Skin epidermis (tissue), 12 donors: ENCODE data around the gene TH.

Experiments
- H3K27ac ChIP-seq, 21 experiments: fragments of 200-600 bp; sonication (generic) in 11 of 21; one replicate each; pipeline ENCODE4 v1.5.0; 2020; ENCODE audit warnings: mild to moderate bottlenecking in 3 of 21, inconsistent platforms in 2 of 21, moderate library complexity in 2 of 21
- H3K4me3 ChIP-seq, 7 experiments: fragments of 200-600 bp; sonication (generic) in 2 of 7; one replicate each; pipeline ENCODE4 v1.5.0; 2020; ENCODE audit warnings: inconsistent platforms in 2 of 7, mild to moderate bottlenecking in 2 of 7, moderate library complexity in 1 of 7

The TH gene

GRCh38 chr11:2164861-2165555 is 6.6 kb downstream of the TH start:
- Histone ChIP-seq H3K27ac (no peak overlapping the region), H3K4me3 (no peak overlapping the region)

DNA sequence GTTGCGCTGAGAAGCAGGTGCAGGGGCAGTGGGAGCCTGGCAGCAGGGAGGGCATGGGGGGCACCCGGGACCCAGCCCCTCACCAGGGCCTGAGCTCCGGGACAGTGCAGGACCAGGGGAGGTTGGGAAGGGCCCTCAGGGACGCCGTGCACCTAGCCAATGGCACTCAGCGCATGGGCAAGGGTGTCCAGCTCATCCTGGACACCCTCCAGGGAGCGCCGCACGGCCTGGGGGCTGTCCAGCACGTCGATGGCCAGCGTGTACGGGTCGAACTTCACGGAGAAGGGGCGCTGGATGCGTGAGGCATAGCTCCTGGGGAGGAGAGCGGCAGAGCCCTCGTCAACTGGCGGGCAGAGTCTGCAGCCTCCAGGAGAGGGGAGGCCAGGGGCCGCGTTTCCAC is 7.5 kb downstream of the TH start:
- H3K4me3 ChIP-seq: no peak overlapping the region
- no peak overlapping the region for H3K27ac ChIP-seq

GRCh38 chr11:2163428-2163978 is 8.1 kb downstream of the TH start:
- no peak overlapping the region for H3K4me3 ChIP-seq
- no peak overlapping the region for H3K27ac ChIP-seq

DNA sequence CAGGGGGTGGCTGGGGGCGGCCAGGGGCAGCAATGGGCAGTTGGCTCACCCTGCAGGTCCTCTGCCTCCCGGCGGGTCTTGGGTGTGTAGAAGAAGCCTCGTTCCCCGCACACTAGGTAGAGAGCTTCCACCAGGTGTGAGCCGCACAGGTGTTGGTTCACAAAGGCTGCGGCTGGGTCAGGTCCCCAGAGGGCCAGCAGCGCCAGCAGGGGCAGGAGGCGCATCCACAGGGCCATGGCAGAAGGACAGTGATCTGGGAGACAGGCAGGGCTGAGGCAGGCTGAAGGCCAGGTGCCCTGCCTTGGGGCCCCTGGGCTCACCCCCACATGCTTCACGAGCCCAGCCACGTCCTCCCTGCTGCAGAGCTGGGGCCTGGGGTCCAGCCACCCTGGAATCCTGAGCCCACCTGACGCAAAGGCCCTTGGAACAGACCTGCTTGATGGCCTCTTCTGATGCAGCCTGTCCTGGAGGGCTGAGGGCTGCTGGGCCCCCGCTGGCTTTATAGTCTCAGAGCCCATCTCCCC is 10.8 kb downstream of the TH start, which contains the start of gene INS:
Gene INS, minus strand, starts transcription at position 474 of the 524 bp plus-strand sequence. Its CDS starts 238 bp downstream, at position 236.
- Histone ChIP-seq H3K4me3 (no peak within 1 kb of the TSS), H3K27ac (no peak within 1 kb of the TSS)

DNA sequence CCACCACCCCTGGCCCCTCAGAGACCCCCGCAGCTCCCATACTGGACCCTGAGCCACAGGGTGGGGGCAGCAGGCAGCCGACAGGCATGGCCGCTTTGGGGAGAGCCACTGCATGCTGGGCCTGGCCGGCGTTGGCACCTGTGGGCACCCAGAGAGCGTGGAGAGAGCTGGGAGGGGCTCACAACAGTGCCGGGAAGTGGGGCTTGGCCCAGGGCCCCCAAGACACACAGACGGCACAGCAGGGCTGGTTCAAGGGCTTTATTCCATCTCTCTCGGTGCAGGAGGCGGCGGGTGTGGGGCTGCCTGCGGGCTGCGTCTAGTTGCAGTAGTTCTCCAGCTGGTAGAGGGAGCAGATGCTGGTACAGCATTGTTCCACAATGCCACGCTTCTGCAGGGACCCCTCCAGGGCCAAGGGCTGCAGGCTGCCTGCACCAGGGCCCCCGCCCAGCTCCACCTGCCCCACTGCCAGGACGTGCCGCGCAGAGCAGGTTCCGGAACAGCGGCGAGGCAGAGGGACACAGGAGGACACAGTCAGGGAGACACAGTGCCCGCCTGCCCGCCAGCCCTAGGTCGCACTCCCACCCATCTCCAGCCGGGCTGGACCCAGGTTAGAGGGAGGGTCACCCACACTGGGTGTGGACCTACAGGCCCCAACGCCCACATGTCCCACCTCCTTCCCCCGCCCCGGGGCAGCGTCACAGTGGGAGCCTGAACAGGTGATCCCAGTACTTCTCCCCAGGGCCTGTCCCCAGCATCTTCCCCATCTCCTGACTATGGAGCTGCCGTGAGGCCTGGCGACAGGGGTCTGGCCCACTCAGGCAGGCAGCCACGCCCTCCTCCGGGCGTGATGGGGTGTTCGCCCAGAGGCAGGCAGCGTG is 11.8 kb downstream of the TH start:
- Histone ChIP-seq H3K27ac (no peak overlapping the region), H3K4me3 (no peak overlapping the region)

- no peak overlapping the region for H3K27ac ChIP-seq
- no peak overlapping the region for H3K4me3 ChIP-seq
These were observed 12.6 kb downstream of the TH start for GRCh38 chr11:2158966-2159365.

GRCh38 chr11:2158296-2158737 is 13.3 kb downstream of the TH start:
- no peak overlapping the region for H3K4me3 ChIP-seq
- H3K27ac ChIP-seq: no peak overlapping the region

DNA sequence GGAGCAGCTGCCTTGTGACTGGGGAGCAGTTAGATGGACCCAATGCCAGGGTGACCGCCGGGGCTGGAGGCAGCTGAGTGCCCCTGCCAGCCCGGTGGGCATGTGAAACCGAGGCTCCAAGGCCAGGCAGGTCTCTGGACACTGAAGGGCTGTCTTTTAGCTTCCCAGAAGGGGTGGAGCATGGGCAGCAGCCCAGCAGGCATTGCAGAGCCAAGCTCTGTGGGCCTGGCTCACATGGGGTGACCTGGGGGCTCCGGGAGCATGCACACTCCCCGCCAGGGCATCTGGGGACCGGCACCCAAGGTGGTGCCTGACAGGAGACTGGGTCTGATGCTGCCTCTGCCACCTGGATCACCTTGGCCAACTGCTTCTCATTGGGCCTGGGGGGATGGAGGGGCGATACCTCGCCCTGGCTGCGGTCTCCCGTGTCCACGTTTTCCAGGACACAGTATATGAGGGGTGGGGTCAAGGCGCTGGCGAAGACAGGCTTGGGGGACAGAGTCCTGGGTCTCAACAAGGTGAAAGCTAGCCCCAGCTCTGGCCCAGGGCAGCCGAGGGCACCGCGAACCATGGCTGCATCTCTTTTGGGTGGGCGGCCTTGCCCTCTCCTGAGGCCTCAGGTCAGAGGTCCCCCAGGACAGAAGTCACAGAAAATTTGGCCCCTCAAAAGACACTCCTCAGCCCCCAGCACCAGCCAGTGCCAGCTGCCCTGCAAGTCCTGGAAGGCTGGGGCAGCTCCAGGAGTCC is 14.1 kb downstream of the TH start:
- Histone ChIP-seq H3K27ac (no peak overlapping the region), H3K4me3 (no peak overlapping the region)

GRCh38 chr11:2156416-2157182 is 15.0 kb downstream of the TH start:
- no peak overlapping the region for H3K27ac ChIP-seq
- no peak overlapping the region for H3K4me3 ChIP-seq

DNA sequence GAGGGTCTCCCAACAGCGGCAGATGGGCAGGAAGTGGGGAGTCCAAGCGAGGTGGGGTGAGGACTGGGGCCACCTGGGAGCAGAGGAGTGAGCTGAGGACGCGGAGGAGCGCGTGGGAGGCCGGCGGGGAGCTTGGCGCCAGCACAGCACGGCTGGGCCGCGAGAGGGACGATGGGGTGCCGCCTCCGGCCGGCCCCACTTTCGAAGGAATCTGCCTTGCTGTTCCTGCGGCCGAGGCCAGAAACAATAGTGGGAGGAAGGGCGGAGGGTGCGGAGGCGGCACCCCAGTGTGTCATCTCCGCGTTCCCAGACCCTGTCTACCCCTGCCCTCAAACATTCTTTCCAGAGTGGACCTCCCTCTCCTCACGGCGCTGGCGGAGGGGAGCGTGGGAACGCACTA is 16.1 kb downstream of the TH start:
- Histone ChIP-seq H3K4me3 (no peak overlapping the region), H3K27ac (no peak overlapping the region)

DNA sequence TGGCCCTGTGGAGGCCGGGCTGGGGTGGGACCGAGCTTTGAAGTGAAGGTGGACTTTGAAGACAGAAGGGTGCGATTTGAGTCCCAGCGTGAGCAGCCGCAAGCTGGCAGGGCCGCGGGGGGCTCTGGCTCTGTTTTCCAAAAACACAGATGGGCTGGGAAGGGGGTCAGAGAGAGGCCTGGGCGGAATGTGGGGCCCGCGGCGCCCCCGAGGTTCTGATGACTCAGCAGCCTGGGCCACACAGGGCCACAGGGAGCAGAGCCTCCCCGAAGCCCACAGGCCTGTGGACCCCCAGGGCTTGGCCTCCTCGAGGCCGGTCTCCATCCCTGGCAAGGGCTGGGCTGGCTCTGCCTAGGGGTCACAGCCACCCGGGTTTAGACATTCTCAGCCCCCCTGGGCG is 16.7 kb downstream of the TH start:
- Histone ChIP-seq H3K27ac (no peak overlapping the region), H3K4me3 (no peak overlapping the region)

DNA sequence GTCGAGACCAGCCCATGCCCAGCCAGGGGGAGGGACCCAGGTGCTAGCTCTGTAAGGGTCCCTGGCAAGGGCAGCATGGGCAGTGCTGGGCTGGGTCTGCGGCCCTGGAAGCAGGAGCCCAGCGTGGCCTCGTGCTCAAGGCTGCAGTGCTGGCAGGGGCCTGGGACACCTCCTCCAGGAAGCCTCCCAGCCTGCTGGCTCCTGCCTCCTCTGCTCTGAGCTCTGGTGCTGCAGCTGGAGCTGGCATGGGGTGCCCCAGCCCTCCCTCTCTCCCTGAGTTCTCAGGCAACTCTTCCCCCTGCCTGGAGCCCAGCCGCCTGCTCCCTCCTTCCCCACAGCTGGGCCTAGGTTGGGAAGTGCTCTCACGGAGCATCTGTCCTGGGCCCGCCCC is 17.4 kb downstream of the TH start:
- no peak overlapping the region for H3K27ac ChIP-seq
- no peak overlapping the region for H3K4me3 ChIP-seq

DNA sequence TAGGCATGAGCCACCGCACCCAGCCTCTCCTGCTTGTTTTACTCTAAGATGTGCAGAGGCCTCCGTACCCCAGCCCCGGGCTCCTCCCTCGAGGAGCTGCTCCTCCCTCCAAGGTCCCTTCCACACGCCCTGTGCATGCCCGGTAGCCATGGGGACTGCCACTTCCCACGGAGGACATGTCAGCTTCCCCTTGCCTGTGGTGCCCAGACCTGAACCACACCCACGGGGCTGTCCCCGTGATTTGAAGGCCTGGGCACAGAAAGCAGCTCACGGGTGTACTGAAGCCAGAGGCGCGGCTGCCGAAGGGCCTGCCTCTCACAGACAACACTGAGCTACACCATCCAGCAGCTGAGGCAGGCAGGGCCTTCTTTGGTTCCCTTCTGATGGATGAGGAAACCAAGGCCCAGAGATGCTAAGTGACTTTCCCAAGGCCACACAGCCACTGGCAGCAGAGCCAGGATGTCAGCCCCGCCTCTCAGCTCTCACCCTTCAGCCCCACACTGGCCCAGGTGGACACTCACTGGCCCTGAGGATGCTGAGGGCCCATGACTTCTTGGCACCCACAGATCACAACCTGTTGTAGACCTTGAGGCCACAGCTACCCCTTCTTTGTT is 17.9 kb downstream of the TH start:
- H3K27ac ChIP-seq: no peak overlapping the region
- no peak overlapping the region for H3K4me3 ChIP-seq

- Histone ChIP-seq H3K27ac (no peak overlapping the region), H3K4me3 (no peak overlapping the region)
These were observed 19.9 kb downstream of the TH start for GRCh38 chr11:2151500-2152257.

GRCh38 chr11:2149864-2150847 is 21.5 kb downstream of the TH start:
- no peak overlapping the region for H3K4me3 ChIP-seq

GRCh38 chr11:2149460-2149859 is 22.2 kb downstream of the TH start:
- H3K27ac ChIP-seq: no peak overlapping the region

More at GRCh38 chr11:2149864-2150847, 21.5 kb downstream of the TH start:
- no peak overlapping the region for H3K27ac ChIP-seq

DNA sequence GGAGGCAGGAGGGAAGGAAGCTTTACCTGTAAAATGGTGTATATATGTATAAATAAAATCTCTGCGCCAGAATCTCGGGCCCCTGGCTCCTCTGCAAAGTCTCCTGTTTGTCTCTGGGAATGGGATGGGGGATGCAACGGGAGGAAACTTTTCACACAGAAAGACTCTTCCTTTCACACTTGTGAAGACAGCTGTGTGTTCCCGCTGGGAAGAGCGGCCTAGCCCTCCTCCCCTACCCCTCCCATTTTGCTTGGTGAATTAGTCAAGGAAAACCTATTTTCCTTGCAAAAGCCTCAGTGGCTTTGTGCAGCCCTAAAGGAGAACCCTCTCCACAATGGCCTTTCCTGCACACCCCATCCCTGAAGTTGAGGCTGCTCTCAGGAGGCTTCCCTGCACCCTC is 23.0 kb downstream of the TH start:
- no peak overlapping the region for H3K4me3 ChIP-seq
- no peak overlapping the region for H3K27ac ChIP-seq

More at GRCh38 chr11:2149460-2149859, 22.2 kb downstream of the TH start:
- no peak overlapping the region for H3K4me3 ChIP-seq
